ENCODE results near the gene MAN1C1. TPM values are rescaled to one million over a fixed set of nuclear protein-coding genes. Genes with fewer than 3 reads are reported as not detected.

MAN1C1 gene
- total and polyA plus RNA-seq, 9 of the 15 experiments (the other 6 are each of a cell fraction or from before 2014, with no cell fraction given): 0.04 to 0.44 (median 0.10) TPM; not detected in 3

GRCh38 chr1:25795211-25795610 lies 178.6 kb downstream of the MAN1C1 start:
- H3K9me3 ChIP-seq (replicated peaks; ENCODE audit: control insufficient read depth, insufficient read depth, low read depth, low read length): no peaks in the 10 kb centered on the region
- H3K9me1 ChIP-seq (ENCODE audit: control insufficient read depth, insufficient read depth, low read length): no peaks in the 10 kb centered on the region
- ATAC-seq (no peak), DNase-seq (ENCODE audit: extremely low read depth in 1 of 4, low spot score in 3 of 4) (no peak), FAIRE-seq (no peak)
- no peak overlapping the region for H3K27ac ChIP-seq (ENCODE audit: extremely low read depth, low read depth, low read length)
- POLR2A ChIA-PET: interaction anchor here (0.7 to 0.8 kb wide), 2 partner anchors 10 to 14 kb away, joined by 3 read pairs; no protein-coding TSS in a partner anchor
- intact Hi-C loops (cut with micrococcal nuclease): loop anchor here (5.0 to 10.0 kb wide), 3 partner anchors 50 to 253 kb away; partner anchors contain the start of gene LDLRAP1
- H3K9ac ChIP-seq (ENCODE audit: insufficient read depth in 1 of 2, low read depth in 2 of 2, low read length in 2 of 2): no peak overlapping the region
- no peaks in the 10 kb centered on the region for H4K20me1 ChIP-seq (replicated peaks; ENCODE audit: control insufficient read depth, insufficient read depth, low read length)
- peaks cover 26 to 54% of the 10 kb centered on the region in 2 experiments for H3K27me3 ChIP-seq (ENCODE audit: control insufficient read depth in 2 of 2, insufficient read depth in 2 of 2, low read length in 2 of 2)
- 16% methylated on average over 2 of the region's 2 CpGs for WGBS (ENCODE audit: insufficient coverage, low coverage, missing lambda C conversion rate)
- no TSS peak for BruUV-seq (replicated peaks)
- no peaks in the 10 kb centered on the region for H3K36me3 ChIP-seq (ENCODE audit: control insufficient read depth, insufficient read depth, low read length)
- H3K4me2 ChIP-seq (ENCODE audit: insufficient read depth, low read length): no peak overlapping the region
- no peaks in the 10 kb centered on the region for H3K79me2 ChIP-seq (ENCODE audit: control insufficient read depth, insufficient read depth, low read length)
- CTCF ChIA-PET (ENCODE audit: low intra/inter-chr PET ratio): interaction anchor here (3.3 kb wide), 1 partner anchor 186 kb away, joined by 15 read pairs; no protein-coding TSS in a partner anchor
- in situ Hi-C loops (cut with MboI): loop anchor here (5.0 kb wide), 1 partner anchor 183 kb away; no protein-coding TSS in a partner anchor
- H2AFZ ChIP-seq (ENCODE audit: low read depth, low read length): no peak overlapping the region
- peaks cover 2 to 10% of the 10 kb centered on the region in 2 experiments; a peak in 3 of 5 replicates for H3K4me1 ChIP-seq (replicated peaks in 1 of 2; ENCODE audit: control insufficient read depth in 2 of 2, insufficient read depth in 2 of 2, low read length in 2 of 2)
- TF ChIP-seq TCF3 (CRISPR knock-in tag; IDR thresholded peaks at IDR 0.05): no peak
- no peak for TF ChIP-seq ZFPM2 (CRISPR knock-in tag; IDR thresholded peaks at IDR 0.05)
- TF ChIP-seq NFE2L1 (tag; IDR thresholded peaks at IDR 0.05; ENCODE audit: borderline replicate concordance, low read depth): no peak
- TF ChIP-seq NCOR1 (IDR thresholded peaks at IDR 0.05): no peak
- TF ChIP-seq RBBP5 (IDR thresholded peaks at IDR 0.05; ENCODE audit: borderline replicate concordance, insufficient read depth, low read length, poor library complexity, severe bottlenecking): no peak
- TF ChIP-seq, protein P1, sequence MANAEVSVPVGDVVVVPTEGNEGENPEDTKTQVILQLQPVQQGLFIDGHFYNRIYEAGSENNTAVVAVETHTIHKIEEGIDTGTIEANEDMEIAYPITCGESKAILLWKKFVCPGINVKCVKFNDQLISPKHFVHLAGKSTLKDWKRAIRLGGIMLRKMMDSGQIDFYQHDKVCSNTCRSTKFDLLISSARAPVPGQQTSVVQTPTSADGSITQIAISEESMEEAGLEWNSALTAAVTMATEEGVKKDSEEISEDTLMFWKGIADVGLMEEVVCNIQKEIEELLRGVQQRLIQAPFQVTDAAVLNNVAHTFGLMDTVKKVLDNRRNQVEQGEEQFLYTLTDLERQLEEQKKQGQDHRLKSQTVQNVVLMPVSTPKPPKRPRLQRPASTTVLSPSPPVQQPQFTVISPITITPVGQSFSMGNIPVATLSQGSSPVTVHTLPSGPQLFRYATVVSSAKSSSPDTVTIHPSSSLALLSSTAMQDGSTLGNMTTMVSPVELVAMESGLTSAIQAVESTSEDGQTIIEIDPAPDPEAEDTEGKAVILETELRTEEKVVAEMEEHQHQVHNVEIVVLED (CRISPR knock-in tag; IDR thresholded peaks at IDR 0.05): no peak
- TF ChIP-seq MCM7 (IDR thresholded peaks at IDR 0.05): no peak
- no peak for TF ChIP-seq EHMT2 (IDR thresholded peaks at IDR 0.05)
- no peak for TF ChIP-seq FOXM1 (IDR thresholded peaks at IDR 0.05; ENCODE audit: low read depth)
- no peak for TF ChIP-seq FOXM1 (CRISPR knock-in tag; IDR thresholded peaks at IDR 0.05; ENCODE audit: low read depth)
- H3K4me3 ChIP-seq: no peak overlapping the region
